ENCODE data around the gene ZNRF3. TPM values are rescaled to one million over a fixed set of nuclear protein-coding genes. Genes with fewer than 3 reads are reported as not detected.

ZNRF3 gene
- polyA plus RNA-seq, 6 donors from 2014 or later: 0.09 to 0.23 (median 0.17) TPM; not detected in 2

DNA sequence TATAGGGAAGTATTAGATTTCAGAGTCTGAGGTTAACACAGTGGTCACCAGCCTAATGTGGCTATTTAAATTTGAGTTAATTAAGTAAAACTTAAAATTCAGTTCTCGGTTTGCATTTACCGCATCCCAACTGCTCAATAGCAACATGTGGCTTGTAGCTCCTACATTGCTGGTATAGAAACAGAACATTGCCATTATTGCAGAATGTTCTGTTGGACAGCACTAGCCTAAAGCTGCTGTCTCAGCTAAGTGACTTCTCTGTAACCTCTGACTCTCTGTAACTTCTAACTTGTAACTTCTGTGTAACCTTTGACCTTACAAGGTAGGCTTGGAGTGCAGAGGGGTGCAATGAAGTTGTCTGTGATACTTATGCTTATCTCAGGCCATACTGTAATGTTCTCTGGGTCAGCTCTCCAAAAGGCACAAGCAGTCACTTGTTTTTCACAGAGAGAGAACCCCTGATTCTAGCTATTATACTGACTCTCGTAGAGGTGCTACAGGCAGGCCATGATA is 78.7 kb downstream of the ZNRF3 start:
- peaks cover 39 to 70% (median 52%) of the 10 kb centered on the region in 3 donors for H3K27me3 Mint-ChIP-seq
- H3K4me3 Mint-ChIP-seq: no peak overlapping the region

DNA sequence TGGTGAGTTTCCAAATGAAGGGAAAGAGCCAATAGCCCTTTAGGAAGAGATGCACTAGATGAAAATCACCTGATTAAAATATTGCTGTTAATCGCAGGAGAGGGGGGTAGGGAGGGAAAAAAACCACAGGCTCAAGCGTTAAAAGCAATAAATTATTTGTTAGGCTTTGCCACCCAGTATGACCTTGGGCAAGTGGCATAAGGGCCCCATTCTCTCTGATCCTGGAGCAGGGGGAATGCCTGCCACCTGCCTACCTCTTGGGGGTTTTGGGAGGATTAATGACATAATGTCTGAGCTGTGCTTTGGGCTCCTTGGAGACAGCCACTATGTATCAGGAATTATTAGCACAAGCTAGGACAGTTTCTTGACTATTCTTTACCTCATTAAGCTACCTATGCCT is 80.0 kb downstream of the ZNRF3 start:
- peaks cover 35 to 58% (median 42%) of the 10 kb centered on the region in 3 donors for H3K27me3 Mint-ChIP-seq
- H3K4me1 Mint-ChIP-seq: no peaks in the 10 kb centered on the region
- no peak overlapping the region for H3K27ac Mint-ChIP-seq
- H3K9me3 Mint-ChIP-seq: peaks cover 0 to 5% (median 0%) of the 10 kb centered on the region in 7 donors
- no peak overlapping the region for H3K4me3 Mint-ChIP-seq
- H3K36me3 Mint-ChIP-seq: peaks cover 0 to 3% of the 10 kb centered on the region in 2 donors
- DNase-seq: no peak
- no peak for ATAC-seq (ENCODE audit: low read depth in 2 of 2)

More for the DNA sequence above, 78.7 kb downstream of the ZNRF3 start:
- DNase-seq (no peak), ATAC-seq (ENCODE audit: low read depth in 2 of 2) (no peak)
- Mint-ChIP-seq H3K36me3 (peaks cover 0 to 3% of the 10 kb centered on the region in 2 donors), H3K9me3 (no peaks in the 10 kb centered on the region), H3K27ac (no peak overlapping the region), H3K4me1 (no peaks in the 10 kb centered on the region)

DNA sequence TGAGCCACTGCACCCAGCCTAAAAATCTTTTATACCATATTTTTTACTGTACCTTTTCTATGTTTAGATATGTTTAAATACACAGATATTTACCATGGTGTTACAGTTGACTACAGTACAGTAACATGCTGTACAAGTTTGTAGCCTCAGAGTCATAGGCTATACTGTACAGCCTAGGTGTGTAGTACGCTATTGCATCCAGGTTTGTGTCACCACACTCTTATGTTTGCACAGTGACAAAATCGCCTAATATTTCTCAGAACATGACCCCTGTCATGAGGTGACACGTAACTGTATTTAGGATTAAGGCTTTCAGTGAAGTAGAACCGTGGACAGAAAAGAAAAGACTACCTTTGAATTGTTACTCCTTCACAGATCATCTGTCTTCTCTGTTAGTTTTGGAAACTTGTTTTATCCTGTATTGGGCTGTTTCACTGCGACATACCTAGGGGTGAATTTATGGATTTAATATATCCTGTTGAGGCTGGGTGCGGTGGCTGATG is 83.8 kb downstream of the ZNRF3 start:
- no peak for DNase-seq
- Mint-ChIP-seq H3K27ac (no peak overlapping the region), H3K36me3 (no peaks in the 10 kb centered on the region), H3K4me1 (no peaks in the 10 kb centered on the region), H3K4me3 (no peak overlapping the region), H3K9me3 (peaks cover 0 to 5% (median 0%) of the 10 kb centered on the region in 7 donors), H3K27me3 (peaks cover 13 to 41% (median 38%) of the 10 kb centered on the region in 3 donors)
- ATAC-seq (ENCODE audit: low read depth in 2 of 2): no peak

DNA sequence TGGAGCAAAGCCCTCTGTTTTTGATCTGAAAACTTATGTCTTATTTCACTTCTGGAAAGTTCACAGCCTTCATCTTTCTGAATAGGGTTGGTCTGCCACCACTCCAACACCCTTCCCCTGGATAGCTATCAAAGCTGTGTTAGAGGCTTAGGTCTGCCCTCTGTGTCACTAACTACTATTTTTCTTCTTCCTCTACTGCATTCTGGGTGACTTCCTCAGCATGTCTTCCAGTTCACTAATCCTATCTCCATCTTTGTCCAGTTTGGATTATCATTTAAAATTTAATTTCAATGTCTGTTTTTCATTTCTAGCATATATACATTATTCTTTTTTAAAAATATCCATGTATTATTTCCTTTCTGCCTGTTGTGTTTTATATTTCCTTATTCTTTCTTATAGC is 84.6 kb downstream of the ZNRF3 start:
- DNase-seq (no peak), ATAC-seq (ENCODE audit: low read depth in 2 of 2) (no peak)
- no peaks in the 10 kb centered on the region for H3K4me1 Mint-ChIP-seq
- H3K36me3 Mint-ChIP-seq: no peaks in the 10 kb centered on the region
- H3K27me3 Mint-ChIP-seq: peaks cover 5 to 34% (median 31%) of the 10 kb centered on the region in 3 donors
- H3K9me3 Mint-ChIP-seq: peaks cover 0 to 5% (median 0%) of the 10 kb centered on the region in 7 donors
- H3K27ac Mint-ChIP-seq: peak overlapping the region in 1 of 6 donors; percentile 66
- no peak overlapping the region for H3K4me3 Mint-ChIP-seq

DNA sequence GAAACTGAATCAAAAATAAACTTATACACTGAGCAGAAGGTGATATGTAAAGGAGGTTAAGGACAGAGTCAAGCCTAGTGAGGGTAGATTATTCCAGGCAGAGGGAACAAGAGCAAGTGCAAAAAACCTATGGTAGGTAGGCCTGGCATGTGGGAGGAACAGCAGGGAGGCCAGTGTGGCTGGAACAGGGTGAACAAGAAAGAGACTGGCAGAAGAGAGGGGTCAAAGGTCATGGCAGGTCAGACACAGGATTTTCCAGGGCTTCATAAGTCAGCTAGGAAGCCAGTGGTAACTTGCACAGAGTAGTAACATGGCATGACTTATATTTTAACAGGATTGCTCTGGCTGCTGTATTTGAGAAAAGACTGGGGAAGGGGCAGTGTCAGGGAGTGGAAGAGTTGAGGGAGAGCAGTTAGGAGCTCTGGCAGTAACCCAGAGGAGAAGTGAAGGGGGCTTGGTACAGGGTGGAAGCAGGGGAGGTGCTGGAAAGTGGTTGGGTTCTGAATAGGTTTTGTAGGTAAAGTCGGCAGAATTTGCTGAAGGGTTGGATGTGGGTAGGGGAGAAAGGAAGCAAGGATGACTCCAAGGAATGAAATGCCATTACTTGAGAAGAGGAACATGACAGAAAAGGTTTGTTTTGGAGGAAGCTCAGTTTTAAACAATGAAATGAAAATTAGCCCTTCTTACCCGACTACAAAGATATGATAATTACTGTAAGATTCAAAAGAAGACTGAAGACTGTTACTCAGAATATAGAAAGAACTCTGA is 86.2 kb downstream of the ZNRF3 start:
- H3K27me3 Mint-ChIP-seq: peaks cover 0 to 22% (median 17%) of the 10 kb centered on the region in 3 donors

DNA sequence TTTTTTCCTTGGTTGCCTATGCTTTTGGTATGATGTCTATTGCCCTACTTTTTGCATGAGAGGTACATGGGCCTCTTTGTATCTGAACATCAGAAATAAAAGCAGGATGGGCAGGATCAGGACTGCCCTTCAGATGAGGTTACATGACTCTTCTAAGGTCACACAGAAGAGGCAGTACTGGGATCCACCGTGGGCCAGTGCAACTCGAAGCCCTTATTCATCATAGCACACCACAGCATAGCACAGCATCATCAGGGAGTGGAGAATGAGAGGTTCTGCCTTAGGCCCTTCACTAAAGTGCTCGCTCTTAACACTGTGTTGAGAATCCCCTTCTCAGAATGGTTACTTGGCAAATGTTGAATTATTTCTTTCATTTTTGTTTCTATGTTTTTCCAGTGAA is 90.0 kb downstream of the ZNRF3 start:
- no peaks in the 10 kb centered on the region for H3K4me1 Mint-ChIP-seq
- no peak for DNase-seq
- no peak overlapping the region for H3K27ac Mint-ChIP-seq
- H3K27me3 Mint-ChIP-seq: peaks cover 6 to 20% (median 12%) of the 10 kb centered on the region in 3 donors
- no peak for ATAC-seq (ENCODE audit: low read depth in 2 of 2)
- H3K36me3 Mint-ChIP-seq: no peaks in the 10 kb centered on the region
- H3K4me3 Mint-ChIP-seq: peak overlapping the region in 1 of 8 donors; percentile 30
- no peaks in the 10 kb centered on the region for H3K9me3 Mint-ChIP-seq

More for the DNA sequence above, 86.2 kb downstream of the ZNRF3 start:
- Mint-ChIP-seq H3K27ac (peak overlapping the region in 1 of 6 donors; percentile 44), H3K9me3 (peaks cover 0 to 5% (median 0%) of the 10 kb centered on the region in 7 donors), H3K4me3 (no peak overlapping the region), H3K36me3 (no peaks in the 10 kb centered on the region), H3K4me1 (no peaks in the 10 kb centered on the region)
- no peak for DNase-seq
- ATAC-seq (ENCODE audit: low read depth in 2 of 2): no peak

DNA sequence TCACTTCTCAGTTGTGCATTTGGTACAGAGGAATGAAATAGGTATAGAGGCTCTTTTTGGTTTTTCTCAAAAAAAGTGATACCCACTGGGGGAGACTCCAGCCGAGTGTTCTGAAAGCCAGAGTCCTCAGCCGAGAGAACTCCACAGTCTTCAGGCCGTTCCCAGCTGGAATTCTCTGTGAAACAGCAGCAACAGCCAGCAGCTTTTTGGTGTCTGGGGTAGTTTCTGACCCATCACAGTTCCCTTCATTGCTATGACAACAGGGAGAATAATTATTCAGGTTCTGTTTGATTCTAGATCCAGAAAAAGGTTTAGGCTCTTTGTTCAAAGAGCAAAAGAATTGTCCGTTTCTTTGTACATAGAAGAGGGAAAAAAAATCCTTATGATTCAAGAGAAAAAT is 93.7 kb downstream of the ZNRF3 start:
- ATAC-seq (ENCODE audit: low read depth in 2 of 2): no peak
- no peak overlapping the region for H3K27ac Mint-ChIP-seq

DNA sequence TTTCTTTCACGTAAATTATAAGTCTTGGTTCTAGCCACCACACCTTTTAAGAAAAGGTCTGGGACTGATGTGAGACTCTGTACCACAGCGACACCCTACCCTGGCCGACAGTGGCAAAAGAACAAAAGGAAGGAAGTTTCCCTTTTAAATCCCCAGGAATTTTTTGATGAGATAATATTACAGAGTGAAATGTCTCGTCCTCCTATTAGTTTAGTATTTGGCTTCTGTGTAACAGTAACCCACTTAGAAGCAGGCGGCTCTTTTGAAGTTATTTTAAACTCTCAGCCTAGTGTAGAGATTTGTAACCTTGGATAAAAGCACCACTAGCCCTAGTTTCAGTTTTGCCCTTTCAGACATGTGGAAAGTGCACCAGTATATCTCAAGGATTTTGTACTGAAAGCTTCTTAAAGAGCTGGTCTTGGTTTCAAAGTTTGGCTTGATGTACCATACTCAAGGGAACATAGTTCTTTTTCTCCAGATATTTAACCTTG is 94.2 kb downstream of the ZNRF3 start:
- Mint-ChIP-seq H3K4me1 (no peaks in the 10 kb centered on the region), H3K9me3 (no peaks in the 10 kb centered on the region), H3K36me3 (no peaks in the 10 kb centered on the region), H3K4me3 (no peak overlapping the region), H3K27me3 (peaks cover 17 to 23% (median 18%) of the 10 kb centered on the region in 3 donors), H3K27ac (no peak overlapping the region)
- no peak for DNase-seq
- no peak for ATAC-seq (ENCODE audit: low read depth in 2 of 2)

More for the DNA sequence above, 93.7 kb downstream of the ZNRF3 start:
- Mint-ChIP-seq H3K9me3 (no peaks in the 10 kb centered on the region), H3K36me3 (no peaks in the 10 kb centered on the region), H3K4me3 (no peak overlapping the region), H3K27me3 (peaks cover 17 to 23% (median 18%) of the 10 kb centered on the region in 3 donors), H3K4me1 (no peaks in the 10 kb centered on the region)
- no peak for DNase-seq

DNA sequence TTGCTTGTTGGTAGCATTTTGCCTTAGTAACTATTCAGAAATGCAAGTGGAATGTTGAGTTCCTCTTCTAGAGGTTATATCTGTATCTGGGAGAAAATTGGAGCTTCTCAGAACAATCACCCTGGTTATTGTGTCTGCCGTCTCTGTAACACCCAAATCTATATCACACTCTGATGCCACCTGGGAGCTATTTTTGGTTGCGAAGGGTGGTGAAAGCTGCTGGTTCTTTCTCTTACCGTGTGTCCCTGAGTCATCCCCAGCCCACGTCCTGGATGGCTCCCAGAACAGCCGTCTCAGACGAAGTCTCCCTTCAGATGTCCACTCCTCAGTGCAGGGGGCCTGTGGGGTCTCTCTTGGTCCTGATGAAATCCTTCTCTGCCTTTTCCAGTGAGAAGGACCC is 94.8 kb downstream of the ZNRF3 start:
- Mint-ChIP-seq H3K27ac (no peak overlapping the region), H3K4me1 (no peaks in the 10 kb centered on the region), H3K36me3 (no peaks in the 10 kb centered on the region), H3K27me3 (peaks cover 22 to 24% (median 23%) of the 10 kb centered on the region in 3 donors), H3K9me3 (no peaks in the 10 kb centered on the region), H3K4me3 (no peak overlapping the region)
- ATAC-seq (ENCODE audit: low read depth in 2 of 2) (no peak), DNase-seq (no peak)

DNA sequence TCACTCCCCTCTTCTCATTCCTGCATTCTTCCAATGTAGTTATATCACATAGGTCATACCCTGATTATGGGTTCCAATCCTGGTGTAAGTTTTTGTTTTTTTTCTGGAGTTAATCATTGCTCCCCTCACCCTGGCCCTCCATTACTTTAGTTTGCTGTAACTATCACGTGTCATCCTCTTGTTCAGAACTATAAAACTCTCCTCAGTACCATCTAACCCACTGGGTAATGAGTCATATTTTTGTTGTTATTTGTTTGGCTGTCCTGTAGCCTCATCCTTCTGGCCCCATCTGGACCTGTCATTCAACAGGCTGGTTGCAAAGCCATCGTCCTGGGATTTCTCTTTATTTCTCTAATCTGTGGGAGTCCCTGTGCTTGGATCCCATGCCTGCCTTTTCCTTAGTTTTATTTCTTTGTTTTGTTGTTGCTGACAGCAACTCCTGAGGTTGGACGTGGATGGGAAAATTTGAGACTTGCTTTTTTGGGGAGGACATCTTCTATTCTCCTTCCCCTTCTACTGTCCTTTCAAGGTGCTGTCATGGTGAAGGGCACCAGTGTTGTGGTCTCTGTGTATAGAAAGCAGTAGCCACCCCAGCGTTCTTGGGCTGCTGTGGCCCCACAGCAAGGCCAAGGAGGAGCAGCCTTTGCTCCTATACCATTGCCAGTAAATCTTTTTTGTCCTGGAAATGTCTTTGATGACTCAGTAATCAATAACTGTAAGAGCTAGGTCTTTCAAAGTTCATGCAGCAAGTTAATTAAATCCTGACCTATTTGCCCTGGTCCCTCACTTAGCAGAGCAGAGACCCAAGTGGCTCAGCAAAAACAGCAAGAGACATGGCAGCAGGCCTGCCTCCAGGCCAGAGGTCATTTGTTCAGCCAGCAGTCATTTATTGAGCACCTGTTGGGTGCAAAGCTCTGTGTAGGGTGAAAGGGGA is 95.8 kb downstream of the ZNRF3 start:
- Mint-ChIP-seq H3K27me3 (peaks cover 23 to 27% (median 27%) of the 10 kb centered on the region in 3 donors), H3K4me1 (no peaks in the 10 kb centered on the region), H3K9me3 (no peaks in the 10 kb centered on the region), H3K27ac (no peak overlapping the region), H3K36me3 (no peaks in the 10 kb centered on the region), H3K4me3 (no peak overlapping the region)
- no peak for DNase-seq
- ATAC-seq (ENCODE audit: low read depth in 2 of 2): no peak

DNA sequence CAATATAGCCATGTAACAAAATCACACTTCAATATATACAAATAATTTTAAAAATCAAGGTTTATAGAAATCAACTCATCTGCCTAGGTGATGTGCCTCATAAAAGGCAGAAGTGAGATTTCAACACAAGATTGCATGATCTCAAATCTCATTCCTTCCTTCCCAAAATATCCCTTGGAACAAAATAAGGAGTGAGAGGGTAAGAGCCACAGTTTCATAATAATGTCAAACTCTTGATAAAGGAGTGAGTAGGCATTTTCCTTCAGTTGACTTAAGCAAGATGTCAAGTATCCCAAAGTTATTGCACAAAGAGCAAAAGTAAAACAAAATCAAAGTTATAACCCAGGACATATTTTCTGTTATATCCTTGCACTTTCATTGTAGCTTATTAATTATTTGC is 97.0 kb downstream of the ZNRF3 start:
- H3K27ac Mint-ChIP-seq: peak overlapping the region in 1 of 6 donors; percentile 33
- no peaks in the 10 kb centered on the region for H3K36me3 Mint-ChIP-seq
- no peaks in the 10 kb centered on the region for H3K4me1 Mint-ChIP-seq
- DNase-seq (no peak), ATAC-seq (ENCODE audit: low read depth in 2 of 2) (no peak)
- peaks cover 23 to 27% (median 27%) of the 10 kb centered on the region in 3 donors for H3K27me3 Mint-ChIP-seq
- peaks cover 0 to 5% (median 2%) of the 10 kb centered on the region in 7 donors for H3K9me3 Mint-ChIP-seq
- no peak overlapping the region for H3K4me3 Mint-ChIP-seq

DNA sequence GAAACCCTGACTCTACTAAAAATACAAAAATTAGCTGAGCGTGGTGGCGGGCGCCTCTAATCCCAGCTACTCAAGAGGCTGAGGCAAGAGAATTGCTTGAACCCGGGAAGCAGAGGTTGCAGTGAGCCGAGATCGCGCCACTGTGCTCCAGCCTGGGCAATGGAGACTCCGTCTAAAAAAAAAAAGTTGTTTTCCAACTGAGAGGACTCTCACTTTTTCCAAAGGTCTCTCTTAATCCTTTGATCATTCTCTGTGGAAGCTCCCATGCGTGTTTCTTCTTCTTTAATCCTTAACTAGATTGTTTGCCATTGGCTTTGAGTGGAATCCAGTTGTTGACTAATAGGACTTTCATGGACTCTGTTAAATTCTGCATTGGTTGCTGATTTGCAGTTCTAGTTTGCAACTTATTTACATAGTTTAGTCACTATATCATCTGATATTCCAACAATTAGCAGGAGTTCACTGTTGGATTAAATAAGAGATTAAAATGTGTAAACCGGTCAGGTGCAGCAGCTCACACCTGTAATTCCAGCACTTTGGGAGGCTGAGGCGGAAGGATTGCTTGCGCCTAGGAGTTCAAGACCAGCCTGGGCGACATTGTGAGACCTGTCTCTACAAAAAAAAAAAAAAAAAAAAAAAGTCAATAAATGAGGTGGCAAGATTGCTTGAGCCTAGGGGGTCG is 98.6 kb downstream of the ZNRF3 start:
- peaks cover 23 to 27% (median 27%) of the 10 kb centered on the region in 3 donors for H3K27me3 Mint-ChIP-seq

More for the DNA sequence above, 98.6 kb downstream of the ZNRF3 start:
- no peak overlapping the region for H3K27ac Mint-ChIP-seq
- no peak overlapping the region for H3K4me3 Mint-ChIP-seq
- H3K4me1 Mint-ChIP-seq: no peaks in the 10 kb centered on the region
- H3K9me3 Mint-ChIP-seq: peaks cover 0 to 13% (median 5%) of the 10 kb centered on the region in 7 donors
- ATAC-seq (ENCODE audit: low read depth in 2 of 2): no peak
- DNase-seq: no peak
- H3K36me3 Mint-ChIP-seq: peaks cover 0 to 6% of the 10 kb centered on the region in 2 donors

All from naive B cell (primary cell).